H1 (cell line): ENCODE measurements around the gene ZNF121. TPM values are rescaled to one million over a fixed set of nuclear protein-coding genes. Genes with fewer than 3 reads are reported as not detected.
A peak's percentile ranks its signal among the peaks of the same experiment; 100 is the strongest.

Experiments
- CBX8 ChIP-seq: fragments of 300-800, 300-1000 bp; sonication (generic); IDR thresholded peaks from 2 replicates; pipeline ENCODE4 v1.7.1; 2016; ENCODE audit warnings: low read depth, low read length, borderline replicate concordance
- CEBPB ChIP-seq: IDR thresholded peaks from 2 replicates; pipeline ENCODE4 v1.6.1; 2012; ENCODE audit warnings: low read depth, low read length
- CREB1 ChIP-seq: IDR thresholded peaks from 2 replicates; pipeline ENCODE4 v1.6.1; 2012; ENCODE audit warnings: inconsistent platforms
- EZH2 ChIP-seq: fragments of 200-600 bp; sonication (generic); IDR thresholded peaks from 2 replicates; pipeline ENCODE4 v1.7.1; 2012; ENCODE audit warnings: low read depth, mild to moderate bottlenecking, moderate library complexity, low read length, inconsistent platforms; ENCODE audit not compliant: severe bottlenecking
- FOSL1 ChIP-seq: IDR thresholded peaks from 2 replicates; pipeline ENCODE4 v1.6.1; 2011; ENCODE audit warnings: mild to moderate bottlenecking, low read depth, low read length, moderate library complexity; ENCODE audit not compliant: insufficient read depth
- GABPA ChIP-seq: IDR thresholded peaks from 2 replicates; pipeline ENCODE4 v1.6.1; 2011; ENCODE audit warnings: mild to moderate bottlenecking, low read length, moderate library complexity, borderline replicate concordance; ENCODE audit not compliant: insufficient read depth
- NANOG ChIP-seq: IDR thresholded peaks from 2 replicates; pipeline ENCODE4 v1.6.1; 2011; ENCODE audit warnings: low read length, low read depth, mild to moderate bottlenecking, inconsistent platforms; ENCODE audit not compliant: insufficient read depth, poor library complexity, severe bottlenecking
- SAP30 ChIP-seq: fragments of 300-600 bp; sonication (generic); IDR thresholded peaks from 2 replicates; pipeline ENCODE4 v1.7.1; 2012; ENCODE audit warnings: low read length, moderate library complexity, mild to moderate bottlenecking, inconsistent platforms; ENCODE audit not compliant: insufficient read depth, insufficient replicate concordance
- SIN3A ChIP-seq, 2 experiments: IDR thresholded peaks in 1 of 2; conservative IDR thresholded peaks in 1 of 2; 2 replicates each; pipeline ENCODE4 v1.6.1; 2011 to 2012; ENCODE audit warnings: low read length in 2 of 2, improper control_type of control experiment in 1 of 2, low read depth in 1 of 2, mild to moderate bottlenecking in 1 of 2
- SIX5 ChIP-seq: IDR thresholded peaks from 2 replicates; pipeline ENCODE4 v1.6.1; 2011; ENCODE audit warnings: mild to moderate bottlenecking, low read depth, low read length
- SUZ12 ChIP-seq: fragments of 200-600 bp; sonication (generic); IDR thresholded peaks from 2 replicates; pipeline ENCODE4 v1.6.1; 2012; ENCODE audit warnings: mild to moderate bottlenecking, inconsistent platforms, low read length, moderate library complexity, mixed read lengths
- TAF7 ChIP-seq: optimal IDR thresholded peaks from 2 replicates; pipeline ENCODE3; 2011; ENCODE audit warnings: low read depth, mild to moderate bottlenecking, inconsistent platforms, low read length, moderate library complexity, borderline replicate concordance
- TEAD4 ChIP-seq: IDR thresholded peaks from 2 replicates; pipeline ENCODE4 v1.6.1; 2012; ENCODE audit warnings: low read depth, low read length, inconsistent platforms, mixed read lengths
- ZNF274 ChIP-seq: IDR thresholded peaks from 2 replicates; pipeline ENCODE4 v1.7.0; 2012; ENCODE audit warnings: low read length, borderline replicate concordance; ENCODE audit errors: extremely low read depth
- polyA plus RNA-seq, 7 experiments: library from polyadenylated mRNA; depleted of rRNA in 3 of 7; stranded (reverse) in 5 of 7; unstranded in 2 of 7; fragments of >200 nt in 5 of 7; fragments of 200-250 nt in 2 of 7; gene quantifications; 1 replicate in 5 of 7; 2 replicates in 1 of 7; 4 replicates in 1 of 7; pipeline versions ENCODE4 v1.2.1 to v1.2.3, GENCODE V29; 2011 to 2013; ENCODE audit warnings: missing spikeins in 2 of 7, mixed read lengths in 2 of 7
- total RNA-seq: library from RNA; stranded (reverse); fragmentation: NEBNext Ultra II Directional; extraction: Animal tissue kit (Norgen Biotek cat#: 25700); gene quantifications from 2 replicates; pipeline ENCODE4 v1.2.1, GENCODE V29; 2021

ZNF121 gene
- total and polyA plus RNA-seq, 2 of the 8 experiments (the other 6 are each of a cell fraction or from before 2014, with no cell fraction given), result 22.2 to 220 TPM

DNA sequence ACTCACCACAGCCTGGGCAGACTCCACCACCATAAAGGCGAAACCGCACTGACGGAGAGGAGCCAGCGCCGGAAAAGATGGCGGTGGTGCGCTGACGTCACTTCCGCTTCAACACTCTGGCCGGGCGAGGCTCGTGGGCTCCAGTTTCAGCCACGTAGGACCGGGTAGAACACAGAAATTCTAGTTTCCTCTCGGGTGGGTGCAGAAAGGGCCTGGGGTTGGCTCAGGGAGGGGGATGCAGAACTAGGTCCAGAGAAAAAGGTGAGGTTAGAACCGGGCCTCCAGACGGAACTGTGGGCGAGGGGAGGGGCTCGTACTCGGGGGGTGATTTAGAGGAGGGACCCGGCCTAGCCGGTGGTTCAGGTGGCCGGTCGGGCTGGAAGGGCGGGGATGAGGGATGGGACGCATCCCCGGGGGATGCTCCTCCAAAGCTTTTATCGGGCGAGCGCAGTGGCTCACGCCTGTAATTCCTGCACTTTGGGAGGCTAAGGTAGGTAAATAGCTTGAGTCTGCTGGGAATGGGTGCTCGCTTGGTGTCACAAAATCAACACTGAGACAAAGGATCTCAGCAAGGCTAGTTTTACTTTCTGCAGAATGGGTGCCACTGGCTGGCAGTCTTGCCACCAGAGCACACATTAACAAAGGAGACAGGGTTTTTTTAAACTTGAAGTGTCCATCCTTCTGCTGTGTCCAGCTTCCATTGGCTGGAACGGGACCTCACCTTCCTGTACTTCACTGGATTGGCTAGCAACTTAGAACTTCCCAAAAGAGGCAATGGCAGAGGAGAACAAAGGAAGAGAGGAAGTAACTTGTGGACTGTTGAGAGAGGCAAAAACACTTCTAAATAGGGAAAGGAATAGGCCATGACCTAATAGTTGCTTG is 37.1 kb upstream of the ZNF121 start, which contains the start of gene ZNF561 (continued):
- TF ChIP-seq GABPA (peak; percentile 91), TEAD4 (no peak), FOSL1 (no peak), NANOG (no peak), CEBPB (0 out of 2 replicates have a peak, but pooled peaks have one; percentile 3), SAP30 (peak; percentile 42), EZH2 (no peak), SIN3A (conservative IDR thresholded peaks at IDR 0.05 in 1 of 2, IDR thresholded peaks at IDR 0.05 in 1 of 2; ENCODE audit: low read depth in 1 of 2, low read length in 2 of 2) (peak in 1 of 2 experiments; percentile 89; a peak in 3 of 4 replicates), SIX5 (no peak), TAF7 (peak; percentile 43), SUZ12 (no peak), CBX8 (no peak), ZNF274 (no peak), CREB1 (peak; percentile 93)
